ENCODE data around the gene ARHGAP42. TPM values are rescaled to one million over a fixed set of nuclear protein-coding genes. Genes with fewer than 3 reads are reported as not detected.

Gene ARHGAP42
- polyA plus RNA-seq, 1 donor (not counting 4 experiments of a cell fraction or from before 2014, with no cell fraction given), result 5.5 TPM

DNA sequence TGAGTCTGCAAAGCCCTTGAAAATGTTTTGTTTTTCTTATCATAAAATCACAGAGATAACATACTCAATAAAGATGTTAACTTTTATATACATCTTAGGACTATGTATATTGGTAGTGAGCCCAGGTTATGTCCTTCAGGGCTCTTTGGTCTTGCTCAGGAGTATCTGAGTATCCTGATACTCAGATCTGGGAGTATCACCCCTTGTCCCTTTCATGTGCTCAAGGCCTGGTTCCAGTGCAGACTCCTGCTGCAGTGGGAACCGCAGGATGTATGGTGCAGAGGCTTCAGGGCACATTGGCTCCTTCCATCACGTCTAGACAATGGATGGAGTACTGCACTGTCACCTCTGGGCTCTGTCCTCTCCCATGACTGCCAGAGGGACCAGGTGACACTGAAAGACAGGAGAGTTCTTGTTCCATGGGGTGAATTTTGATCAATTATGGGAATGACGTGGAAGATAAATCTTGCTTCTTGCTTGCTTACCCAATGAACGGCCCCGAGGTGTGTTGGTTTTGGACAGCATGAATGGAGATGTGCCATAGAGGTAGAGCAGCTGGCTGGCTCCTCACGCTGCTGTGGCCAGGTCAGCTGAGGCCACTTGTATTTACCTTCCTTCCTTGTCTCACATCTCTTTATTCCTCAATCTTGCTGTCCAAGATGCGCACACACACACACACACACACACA, 215.5 kb downstream of the ARHGAP42 start:
- Histone ChIP-seq H3K27me3 (ENCODE audit: control insufficient read depth, extremely low read depth, insufficient read depth, low read length) (no peaks in the 10 kb centered on the region), H3K9me1 (ENCODE audit: control insufficient read depth, extremely low read depth, insufficient read depth, low read length) (no peaks in the 10 kb centered on the region), H3K9ac (ENCODE audit: control insufficient read depth, extremely low read depth, insufficient read depth, low read length) (no peak overlapping the region), H3K4me1 (ENCODE audit: control insufficient read depth, extremely low read depth, insufficient read depth, low read length) (no peaks in the 10 kb centered on the region), H3K4me2 (ENCODE audit: control insufficient read depth, extremely low read depth, insufficient read depth, low read depth, low read length) (no peak overlapping the region), H2AFZ (ENCODE audit: control insufficient read depth, low read length) (no peak overlapping the region), H3K9me3 (ENCODE audit: control insufficient read depth, low read depth, low read length) (no peaks in the 10 kb centered on the region), H3K79me2 (ENCODE audit: control insufficient read depth, insufficient read depth, low read length) (no peaks in the 10 kb centered on the region), H3K4me3 (ENCODE audit: control insufficient read depth in 2 of 3, extremely low read depth in 1 of 3, insufficient read depth in 2 of 3, low read depth in 1 of 3, low read length in 3 of 3) (no peak overlapping the region), H4K20me1 (ENCODE audit: control insufficient read depth, extremely low read depth, insufficient read depth, low read length) (no peaks in the 10 kb centered on the region), H3K27ac (ENCODE audit: control insufficient read depth, insufficient read depth, low read length) (no peak overlapping the region), H3K36me3 (ENCODE audit: control insufficient read depth in 2 of 2, extremely low read depth in 1 of 2, insufficient read depth in 2 of 2, low read length in 2 of 2) (no peaks in the 10 kb centered on the region)
- TF ChIP-seq, protein P1, sequence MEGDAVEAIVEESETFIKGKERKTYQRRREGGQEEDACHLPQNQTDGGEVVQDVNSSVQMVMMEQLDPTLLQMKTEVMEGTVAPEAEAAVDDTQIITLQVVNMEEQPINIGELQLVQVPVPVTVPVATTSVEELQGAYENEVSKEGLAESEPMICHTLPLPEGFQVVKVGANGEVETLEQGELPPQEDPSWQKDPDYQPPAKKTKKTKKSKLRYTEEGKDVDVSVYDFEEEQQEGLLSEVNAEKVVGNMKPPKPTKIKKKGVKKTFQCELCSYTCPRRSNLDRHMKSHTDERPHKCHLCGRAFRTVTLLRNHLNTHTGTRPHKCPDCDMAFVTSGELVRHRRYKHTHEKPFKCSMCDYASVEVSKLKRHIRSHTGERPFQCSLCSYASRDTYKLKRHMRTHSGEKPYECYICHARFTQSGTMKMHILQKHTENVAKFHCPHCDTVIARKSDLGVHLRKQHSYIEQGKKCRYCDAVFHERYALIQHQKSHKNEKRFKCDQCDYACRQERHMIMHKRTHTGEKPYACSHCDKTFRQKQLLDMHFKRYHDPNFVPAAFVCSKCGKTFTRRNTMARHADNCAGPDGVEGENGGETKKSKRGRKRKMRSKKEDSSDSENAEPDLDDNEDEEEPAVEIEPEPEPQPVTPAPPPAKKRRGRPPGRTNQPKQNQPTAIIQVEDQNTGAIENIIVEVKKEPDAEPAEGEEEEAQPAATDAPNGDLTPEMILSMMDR (optimal IDR thresholded peaks at IDR 0.05 in 1 of 3, IDR thresholded peaks at IDR 0.05 in 1 of 3, conservative IDR thresholded peaks at IDR 0.05 in 1 of 3; ENCODE audit: extremely low read depth in 1 of 3, insufficient read depth in 2 of 3, low read length in 3 of 3), result no peak
- no peak for TF ChIP-seq EZH2 (IDR thresholded peaks at IDR 0.05; ENCODE audit: low read length)
- dilution Hi-C loops (cut with MboI; ENCODE audit: extremely low pct_ligation_motif_present, low sequenced_read_pairs), result no loop called here
- no peak for FAIRE-seq
- no peak for DNase-seq (ENCODE audit: low read depth, low spot score)

DNA sequence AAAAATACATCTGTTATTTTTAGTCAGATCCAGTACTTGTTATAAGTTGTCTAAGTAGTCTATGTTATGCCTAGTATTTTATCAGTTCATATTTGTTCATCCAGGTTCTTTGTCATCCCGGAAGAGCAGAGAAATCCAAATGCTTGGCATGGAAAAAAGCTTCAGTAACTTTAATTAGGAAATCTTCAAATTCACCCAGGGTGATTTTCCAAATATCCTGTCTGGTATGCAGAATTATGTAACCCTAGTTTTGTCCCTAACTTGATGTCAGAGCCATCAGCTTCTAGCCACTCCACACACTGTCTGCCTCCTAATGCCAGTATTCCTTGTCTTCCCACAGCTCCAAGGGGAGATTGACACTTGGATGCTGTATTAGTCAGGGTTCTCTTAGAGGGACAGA, 216.2 kb downstream of the ARHGAP42 start:
- no peak for DNase-seq (ENCODE audit: low read depth, low spot score)
- H3K27ac ChIP-seq (ENCODE audit: control insufficient read depth, insufficient read depth, low read length), result no peak overlapping the region
- no peak overlapping the region for H3K9ac ChIP-seq (ENCODE audit: control insufficient read depth, extremely low read depth, insufficient read depth, low read length)
- no peaks in the 10 kb centered on the region for H3K9me3 ChIP-seq (ENCODE audit: control insufficient read depth, low read depth, low read length)
- no peak overlapping the region for H3K4me2 ChIP-seq (ENCODE audit: control insufficient read depth, extremely low read depth, insufficient read depth, low read depth, low read length)
- no peaks in the 10 kb centered on the region for H3K4me1 ChIP-seq (ENCODE audit: control insufficient read depth, extremely low read depth, insufficient read depth, low read length)
- no peak for TF ChIP-seq EZH2 (IDR thresholded peaks at IDR 0.05; ENCODE audit: low read length)
- no peaks in the 10 kb centered on the region for H3K27me3 ChIP-seq (ENCODE audit: control insufficient read depth, extremely low read depth, insufficient read depth, low read length)
- no peak for FAIRE-seq
- no peaks in the 10 kb centered on the region for H4K20me1 ChIP-seq (ENCODE audit: control insufficient read depth, extremely low read depth, insufficient read depth, low read length)
- H2AFZ ChIP-seq (ENCODE audit: control insufficient read depth, low read length), result no peak overlapping the region
- H3K9me1 ChIP-seq (ENCODE audit: control insufficient read depth, extremely low read depth, insufficient read depth, low read length), result no peaks in the 10 kb centered on the region
- no peaks in the 10 kb centered on the region for H3K36me3 ChIP-seq (ENCODE audit: control insufficient read depth in 2 of 2, extremely low read depth in 1 of 2, insufficient read depth in 2 of 2, low read length in 2 of 2)
- H3K79me2 ChIP-seq (ENCODE audit: control insufficient read depth, insufficient read depth, low read length), result no peaks in the 10 kb centered on the region
- dilution Hi-C loops (cut with MboI; ENCODE audit: extremely low pct_ligation_motif_present, low sequenced_read_pairs), result no loop called here
- H3K4me3 ChIP-seq (ENCODE audit: control insufficient read depth in 2 of 3, extremely low read depth in 1 of 3, insufficient read depth in 2 of 3, low read depth in 1 of 3, low read length in 3 of 3), result no peak overlapping the region

DNA sequence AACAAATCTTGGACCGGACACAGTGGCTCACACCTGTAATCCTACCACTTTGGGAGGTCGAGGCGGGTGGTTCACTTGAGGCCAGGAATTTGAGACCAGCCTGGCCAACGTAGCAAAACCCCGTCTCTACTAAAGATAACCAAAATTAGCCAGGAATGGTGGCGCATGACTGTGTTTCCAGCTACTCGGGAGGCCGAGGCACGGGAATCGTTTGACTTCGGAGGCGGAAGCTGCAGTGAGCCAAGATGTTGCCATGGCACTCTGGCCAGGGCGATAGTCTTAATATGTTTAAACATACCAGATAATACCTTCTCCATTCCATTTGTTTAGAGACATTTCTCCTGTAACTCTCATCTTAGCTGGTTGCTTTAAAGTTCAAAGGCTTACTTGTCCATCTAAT, 218.6 kb downstream of the ARHGAP42 start:
- Histone ChIP-seq H3K9ac (ENCODE audit: control insufficient read depth, extremely low read depth, insufficient read depth, low read length) (no peak overlapping the region), H3K4me3 (ENCODE audit: control insufficient read depth in 2 of 3, extremely low read depth in 1 of 3, insufficient read depth in 2 of 3, low read depth in 1 of 3, low read length in 3 of 3) (no peak overlapping the region), H3K4me1 (ENCODE audit: control insufficient read depth, extremely low read depth, insufficient read depth, low read length) (no peaks in the 10 kb centered on the region), H3K9me3 (ENCODE audit: control insufficient read depth, low read depth, low read length) (no peaks in the 10 kb centered on the region), H3K27me3 (ENCODE audit: control insufficient read depth, extremely low read depth, insufficient read depth, low read length) (no peaks in the 10 kb centered on the region), H3K27ac (ENCODE audit: control insufficient read depth, insufficient read depth, low read length) (no peak overlapping the region), H4K20me1 (ENCODE audit: control insufficient read depth, extremely low read depth, insufficient read depth, low read length) (no peaks in the 10 kb centered on the region), H3K9me1 (ENCODE audit: control insufficient read depth, extremely low read depth, insufficient read depth, low read length) (no peaks in the 10 kb centered on the region), H3K79me2 (ENCODE audit: control insufficient read depth, insufficient read depth, low read length) (no peaks in the 10 kb centered on the region), H3K4me2 (ENCODE audit: control insufficient read depth, extremely low read depth, insufficient read depth, low read depth, low read length) (no peak overlapping the region), H2AFZ (ENCODE audit: control insufficient read depth, low read length) (no peak overlapping the region), H3K36me3 (ENCODE audit: control insufficient read depth in 2 of 2, extremely low read depth in 1 of 2, insufficient read depth in 2 of 2, low read length in 2 of 2) (no peaks in the 10 kb centered on the region)
- FAIRE-seq (no peak), DNase-seq (ENCODE audit: low read depth, low spot score) (no peak)
- TF ChIP-seq, protein P1 (optimal IDR thresholded peaks at IDR 0.05 in 1 of 3, IDR thresholded peaks at IDR 0.05 in 1 of 3, conservative IDR thresholded peaks at IDR 0.05 in 1 of 3; ENCODE audit: extremely low read depth in 1 of 3, insufficient read depth in 2 of 3, low read length in 3 of 3), result no peak
- no peak for TF ChIP-seq EZH2 (IDR thresholded peaks at IDR 0.05; ENCODE audit: low read length)
- dilution Hi-C loops (cut with MboI; ENCODE audit: extremely low pct_ligation_motif_present, low sequenced_read_pairs), result no loop called here
